Measurements from ENCODE around the gene WIPI1. TPM values are rescaled to one million over a fixed set of nuclear protein-coding genes. Genes with fewer than 3 reads are reported as not detected.
"Not testable (repeated sequence)": the region's sequence is repeated elsewhere in the genome, so short reads cannot be mapped to it uniquely, and the experiment has no call there.

WIPI1 gene
- total and polyA plus RNA-seq, 9 of the 15 experiments (the other 6 are each of a cell fraction or from before 2014, with no cell fraction given) = 3.7 to 23.5 (median 11.8) TPM

GRCh38 chr17:68407656-68408055 lies 49.6 kb downstream of the WIPI1 start:
- H3K27ac ChIP-seq (ENCODE audit: extremely low read depth, low read depth, low read length); H3K27me3 ChIP-seq (ENCODE audit: control insufficient read depth in 2 of 2, insufficient read depth in 2 of 2, low read length in 2 of 2); FAIRE-seq; intact Hi-C loops (cut with micrococcal nuclease); H3K9me1 ChIP-seq (ENCODE audit: control insufficient read depth, insufficient read depth, low read length); H3K4me2 ChIP-seq (ENCODE audit: insufficient read depth, low read length); H2AFZ ChIP-seq (ENCODE audit: low read depth, low read length); H3K9me3 ChIP-seq (replicated peaks; ENCODE audit: control insufficient read depth, insufficient read depth, low read depth, low read length); H3K4me3 ChIP-seq; BruUV-seq (replicated peaks); H3K4me1 ChIP-seq (replicated peaks in 1 of 2; ENCODE audit: control insufficient read depth in 2 of 2, insufficient read depth in 2 of 2, low read length in 2 of 2); H4K20me1 ChIP-seq (replicated peaks; ENCODE audit: control insufficient read depth, insufficient read depth, low read length); in situ Hi-C loops (cut with MboI); ATAC-seq; H3K36me3 ChIP-seq (ENCODE audit: control insufficient read depth, insufficient read depth, low read length); DNase-seq (ENCODE audit: extremely low read depth in 1 of 4, low spot score in 3 of 4); H3K79me2 ChIP-seq (ENCODE audit: control insufficient read depth, insufficient read depth, low read length); H3K9ac ChIP-seq (ENCODE audit: insufficient read depth in 1 of 2, low read depth in 2 of 2, low read length in 2 of 2): not testable (repeated sequence)
- ChIA-PET POLR2A (interaction anchor here (1.1 kb wide), 1 partner anchor 8 kb away, joined by 3 read pairs; no protein-coding TSS in a partner anchor), CTCF (ENCODE audit: low intra/inter-chr PET ratio) (interaction anchor here (0.6 kb wide), 1 partner anchor 131 kb away, joined by 3 read pairs; no protein-coding TSS in a partner anchor)
- 0% methylated on average over 1 of the region's 1 CpG for WGBS (ENCODE audit: insufficient coverage, low coverage, missing lambda C conversion rate)

GRCh38 chr17:68403837-68404236 lies 53.5 kb downstream of the WIPI1 start:
- BruUV-seq (replicated peaks); H3K4me1 ChIP-seq (replicated peaks in 1 of 2; ENCODE audit: control insufficient read depth in 2 of 2, insufficient read depth in 2 of 2, low read length in 2 of 2); H2AFZ ChIP-seq (ENCODE audit: low read depth, low read length); H3K9me1 ChIP-seq (ENCODE audit: control insufficient read depth, insufficient read depth, low read length); in situ Hi-C loops (cut with MboI); FAIRE-seq; H3K79me2 ChIP-seq (ENCODE audit: control insufficient read depth, insufficient read depth, low read length); H3K9me3 ChIP-seq (replicated peaks; ENCODE audit: control insufficient read depth, insufficient read depth, low read depth, low read length); H3K9ac ChIP-seq (ENCODE audit: insufficient read depth in 1 of 2, low read depth in 2 of 2, low read length in 2 of 2); ATAC-seq; H4K20me1 ChIP-seq (replicated peaks; ENCODE audit: control insufficient read depth, insufficient read depth, low read length); CTCF ChIA-PET (ENCODE audit: low intra/inter-chr PET ratio); POLR2A ChIA-PET; H3K36me3 ChIP-seq (ENCODE audit: control insufficient read depth, insufficient read depth, low read length); intact Hi-C loops (cut with micrococcal nuclease); DNase-seq (ENCODE audit: extremely low read depth in 1 of 4, low spot score in 3 of 4); H3K4me2 ChIP-seq (ENCODE audit: insufficient read depth, low read length); H3K27ac ChIP-seq (ENCODE audit: extremely low read depth, low read depth, low read length); H3K4me3 ChIP-seq: not testable (repeated sequence)
- TF ChIP-seq ZNF146 (CRISPR knock-in tag; IDR thresholded peaks at IDR 0.05; ENCODE audit: unreplicated experiment) = peak; percentile 39
- 0% methylated on average over 1 of the region's 5 CpGs for WGBS (ENCODE audit: insufficient coverage, low coverage, missing lambda C conversion rate)
- peaks cover 12 to 22% of the 10 kb centered on the region in 2 experiments; a peak in 3 of 5 replicates for H3K27me3 ChIP-seq (ENCODE audit: control insufficient read depth in 2 of 2, insufficient read depth in 2 of 2, low read length in 2 of 2)

Data from K562 (cell line).